ENCODE measurements around the gene ITGAV.

DNA sequence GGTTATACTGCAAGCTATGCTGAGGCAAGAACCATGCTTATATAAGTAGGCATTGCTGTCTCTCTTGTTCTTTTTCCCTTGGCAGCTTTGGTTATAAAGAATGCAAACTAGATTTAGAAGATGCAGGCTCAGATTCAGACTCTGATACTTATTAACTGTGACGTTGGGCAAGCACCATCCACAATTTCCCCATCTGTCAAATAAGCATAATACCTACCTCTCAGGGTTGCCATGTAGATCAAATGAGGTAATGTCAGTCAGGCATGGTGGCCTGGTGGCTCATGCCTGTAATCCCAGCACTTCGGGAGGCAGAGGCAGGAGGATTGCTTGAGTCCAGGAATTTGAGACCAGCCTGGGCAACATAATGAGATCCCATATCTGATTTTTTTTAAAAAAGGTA is 21.7 kb downstream of the ITGAV start:
- TF ChIP-seq, protein P1, sequence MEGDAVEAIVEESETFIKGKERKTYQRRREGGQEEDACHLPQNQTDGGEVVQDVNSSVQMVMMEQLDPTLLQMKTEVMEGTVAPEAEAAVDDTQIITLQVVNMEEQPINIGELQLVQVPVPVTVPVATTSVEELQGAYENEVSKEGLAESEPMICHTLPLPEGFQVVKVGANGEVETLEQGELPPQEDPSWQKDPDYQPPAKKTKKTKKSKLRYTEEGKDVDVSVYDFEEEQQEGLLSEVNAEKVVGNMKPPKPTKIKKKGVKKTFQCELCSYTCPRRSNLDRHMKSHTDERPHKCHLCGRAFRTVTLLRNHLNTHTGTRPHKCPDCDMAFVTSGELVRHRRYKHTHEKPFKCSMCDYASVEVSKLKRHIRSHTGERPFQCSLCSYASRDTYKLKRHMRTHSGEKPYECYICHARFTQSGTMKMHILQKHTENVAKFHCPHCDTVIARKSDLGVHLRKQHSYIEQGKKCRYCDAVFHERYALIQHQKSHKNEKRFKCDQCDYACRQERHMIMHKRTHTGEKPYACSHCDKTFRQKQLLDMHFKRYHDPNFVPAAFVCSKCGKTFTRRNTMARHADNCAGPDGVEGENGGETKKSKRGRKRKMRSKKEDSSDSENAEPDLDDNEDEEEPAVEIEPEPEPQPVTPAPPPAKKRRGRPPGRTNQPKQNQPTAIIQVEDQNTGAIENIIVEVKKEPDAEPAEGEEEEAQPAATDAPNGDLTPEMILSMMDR (IDR thresholded peaks at IDR 0.05; ENCODE audit: poor library complexity): no peak
- no peak for TF ChIP-seq EZH2 (IDR thresholded peaks at IDR 0.05; ENCODE audit: borderline replicate concordance)

Data from hepatocyte (in vitro differentiated cells).